Kidney glomerular epithelial cell (primary cell): ENCODE data around the gene A2M.

Experiments
- DNase-seq: peaks from one replicate; lab custom pipeline; 2025; lab: John Stamatoyannopoulos, UW

A2M gene

DNA sequence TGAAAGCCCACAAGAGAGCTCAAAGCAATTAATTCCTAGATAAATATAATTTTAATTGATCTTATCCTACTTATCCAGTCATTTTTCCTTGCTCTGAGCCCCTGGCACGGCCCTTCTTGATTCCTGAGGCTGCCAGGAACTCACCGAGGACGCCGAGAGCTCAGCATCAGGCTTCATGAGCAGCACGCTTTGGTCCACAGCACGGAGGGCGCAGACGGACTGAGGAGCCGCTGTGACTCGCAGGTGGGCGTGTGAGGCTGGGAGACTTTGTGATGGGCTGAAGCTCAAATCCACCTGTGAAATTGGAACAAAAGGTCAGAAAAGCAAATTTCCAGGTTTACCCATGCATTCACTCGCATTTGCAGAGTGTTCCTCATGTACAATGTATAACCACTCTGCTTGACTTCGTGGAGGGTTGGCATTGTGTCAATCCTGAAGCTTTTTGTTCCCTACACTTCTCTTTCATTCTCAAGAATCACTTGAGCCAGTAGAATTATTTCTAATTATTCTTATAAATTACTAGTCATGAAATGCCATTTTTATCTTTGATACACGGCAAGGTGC, 17.2 kb downstream of the A2M start:
- no peak for DNase-seq

DNA sequence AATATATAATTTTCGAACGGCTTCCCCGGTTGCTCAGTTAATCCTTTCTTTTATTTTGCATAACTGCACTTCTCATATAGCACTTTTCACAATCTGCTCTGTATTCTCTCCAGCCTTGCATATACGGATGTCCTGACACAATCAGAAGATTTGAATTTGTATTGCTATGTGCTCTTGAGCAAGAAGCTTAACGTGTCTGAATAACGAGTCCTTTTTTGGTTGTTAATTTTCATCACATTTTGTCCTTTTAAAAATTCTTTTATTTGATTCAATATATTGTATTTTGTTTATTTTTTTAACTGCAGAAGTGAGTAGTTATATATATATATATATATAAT, 17.6 kb downstream of the A2M start:
- no peak for DNase-seq

DNA sequence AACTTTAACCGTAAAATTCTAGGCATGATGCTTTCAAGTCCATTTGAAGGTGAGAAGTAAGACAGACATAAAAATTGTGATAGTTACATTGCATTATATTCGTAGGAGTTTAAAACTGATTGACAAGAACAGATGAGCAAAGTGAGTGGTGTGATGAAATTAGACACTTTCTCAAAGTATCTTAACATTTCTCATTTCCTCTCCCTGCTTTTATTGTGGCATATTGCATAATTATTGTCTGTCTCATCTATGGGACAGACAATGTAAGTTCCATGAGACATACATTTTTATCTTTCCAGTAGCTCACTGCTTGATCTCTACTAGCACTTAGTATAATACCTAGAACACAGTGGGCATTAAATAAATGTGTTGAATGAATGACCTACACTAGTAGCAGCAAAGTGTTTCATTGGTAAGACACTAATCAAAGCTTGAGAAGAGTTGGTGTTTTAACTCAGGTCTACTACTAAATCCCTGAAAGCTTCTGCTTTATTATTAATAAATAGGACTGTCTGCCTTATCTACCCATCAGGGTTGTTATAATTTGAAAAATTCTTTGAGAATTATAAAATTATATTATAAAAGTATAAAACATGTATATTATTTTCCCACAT, 19.0 kb downstream of the A2M start:
- DNase-seq, result no peak

DNA sequence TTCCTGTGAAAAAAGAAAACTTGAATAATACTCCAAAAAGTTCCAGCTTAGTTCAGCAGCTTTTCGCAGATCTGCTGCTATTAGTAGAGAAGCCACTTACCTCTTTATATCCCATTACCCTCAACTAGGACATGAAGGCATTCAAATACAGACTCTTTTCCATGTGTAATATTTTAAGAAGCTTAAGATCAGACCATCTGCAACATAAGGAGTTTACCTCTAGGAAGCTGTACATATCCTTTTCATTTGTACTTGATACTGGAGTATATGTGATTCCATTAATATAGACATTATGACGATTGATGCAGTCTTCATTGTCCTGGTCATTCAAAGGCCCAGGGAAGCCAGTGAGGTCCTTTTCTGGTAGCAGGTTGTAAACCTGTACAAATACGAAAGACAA, 20.4 kb downstream of the A2M start:
- DNase-seq, result no peak

DNA sequence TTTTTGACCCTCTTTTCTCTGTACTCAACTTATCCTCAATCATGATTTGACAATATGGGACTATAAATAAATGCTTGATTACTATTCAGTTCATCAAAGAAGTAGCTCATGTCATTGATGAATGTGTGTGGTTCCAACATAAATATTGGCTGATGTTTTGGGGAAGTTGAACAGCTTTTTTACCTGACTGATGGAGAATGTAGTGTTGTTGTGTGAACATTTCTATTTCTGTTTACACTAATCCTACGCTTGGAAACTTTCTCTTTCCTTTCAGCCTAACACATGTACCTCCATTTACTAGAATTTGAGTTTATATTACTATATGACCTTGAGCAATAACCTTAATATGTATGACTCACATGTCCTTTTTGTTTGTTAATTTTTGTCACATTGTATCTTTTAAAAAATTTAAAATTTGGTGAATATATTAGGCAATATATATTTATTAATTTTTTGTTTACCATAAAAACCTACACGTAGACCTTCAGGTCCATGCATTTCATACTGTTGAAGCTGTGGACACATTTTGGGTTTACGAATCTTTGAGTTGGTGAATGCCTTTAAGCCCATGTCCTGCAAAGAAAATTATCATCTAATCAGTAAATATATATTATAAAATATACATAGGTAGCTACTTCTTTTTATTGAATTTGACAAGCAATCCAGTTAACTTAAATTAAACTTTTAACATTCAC, 21.1 kb downstream of the A2M start:
- DNase-seq, result no peak

DNA sequence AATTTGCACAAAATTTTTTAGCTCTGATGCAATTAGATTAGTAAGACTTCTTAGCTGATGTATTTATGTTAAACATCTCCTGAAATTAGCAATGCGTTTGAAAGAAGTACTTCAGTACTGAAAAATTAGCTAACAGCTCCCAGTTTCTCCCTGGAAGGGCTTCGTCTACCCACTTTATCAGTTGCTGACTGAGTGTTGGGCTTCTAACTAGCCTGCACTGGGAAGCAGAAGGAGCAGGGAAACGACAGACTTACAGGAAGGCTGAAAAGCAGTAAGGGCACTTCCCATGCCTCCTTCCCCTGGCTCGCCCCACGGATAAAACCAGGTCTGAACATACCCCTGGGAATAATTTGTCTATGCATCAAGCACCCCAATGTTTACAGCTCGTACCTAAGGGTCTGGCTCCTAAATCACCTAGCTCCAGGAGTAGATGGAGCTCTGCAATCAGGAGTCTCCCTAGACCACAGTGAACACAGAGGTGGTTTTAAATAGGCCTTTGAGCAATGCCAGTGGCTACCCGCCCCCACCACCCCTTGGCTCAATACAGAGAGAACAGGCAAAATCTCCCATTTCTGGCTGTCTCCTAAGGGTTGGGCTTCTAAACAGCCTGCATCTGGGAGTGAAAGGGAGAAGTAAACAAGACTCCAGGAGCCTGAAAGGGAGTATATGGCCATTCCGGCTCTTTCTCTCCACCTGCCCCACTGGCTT, 23.7 kb downstream of the A2M start:
- no peak for DNase-seq

DNA sequence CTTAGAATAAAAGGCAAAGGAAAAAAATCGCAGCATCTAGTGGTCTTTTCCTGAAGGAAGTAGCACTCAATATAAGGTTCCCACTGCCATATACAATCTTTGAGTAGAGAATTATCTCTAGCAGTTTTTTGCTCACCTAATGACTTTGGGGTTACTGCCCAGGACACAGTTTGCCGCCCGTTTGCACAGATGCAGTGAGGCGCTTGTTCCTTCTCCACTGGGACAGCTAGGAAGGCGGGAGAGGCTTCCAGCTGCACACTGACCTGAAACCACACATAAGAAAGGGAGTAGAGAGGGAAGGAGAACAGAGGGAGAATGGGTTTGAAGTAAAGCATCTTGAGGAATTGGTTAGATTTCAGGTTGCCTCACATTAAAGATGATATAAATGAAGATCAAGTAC, 25.5 kb downstream of the A2M start:
- DNase-seq, result no peak

DNA sequence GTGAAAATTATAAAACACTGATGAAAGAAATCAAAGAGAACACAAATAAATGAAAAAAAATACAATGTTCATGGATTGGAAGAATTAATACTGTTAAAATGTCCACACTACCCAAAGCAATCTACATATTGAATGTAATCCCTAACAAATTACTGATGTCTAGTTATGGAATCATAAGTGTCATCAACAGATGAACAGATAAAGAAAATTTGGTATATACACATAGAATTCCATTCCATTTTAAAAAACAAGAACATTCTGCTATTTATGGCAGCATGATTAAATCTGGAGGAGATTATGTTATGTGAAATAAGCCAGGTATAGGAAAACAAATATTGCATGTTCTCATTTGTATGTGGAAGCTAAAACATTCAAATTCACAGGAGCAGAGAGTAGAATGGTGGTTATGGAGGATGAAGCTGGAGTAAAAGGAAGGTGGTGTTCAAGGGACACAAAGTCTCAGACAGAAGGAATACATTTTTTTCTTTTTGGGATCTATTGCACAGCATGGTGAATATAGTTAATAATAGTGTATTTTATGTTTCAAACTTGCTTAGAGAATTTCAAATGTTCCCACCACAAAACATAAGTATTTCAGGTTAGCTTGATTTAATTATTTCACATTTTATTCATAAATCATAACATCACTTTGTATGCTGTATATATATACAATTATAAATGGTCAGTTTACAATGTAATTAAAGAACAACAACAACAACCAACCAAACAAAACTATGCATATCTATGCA, 28.5 kb downstream of the A2M start:
- DNase-seq, result no peak

DNA sequence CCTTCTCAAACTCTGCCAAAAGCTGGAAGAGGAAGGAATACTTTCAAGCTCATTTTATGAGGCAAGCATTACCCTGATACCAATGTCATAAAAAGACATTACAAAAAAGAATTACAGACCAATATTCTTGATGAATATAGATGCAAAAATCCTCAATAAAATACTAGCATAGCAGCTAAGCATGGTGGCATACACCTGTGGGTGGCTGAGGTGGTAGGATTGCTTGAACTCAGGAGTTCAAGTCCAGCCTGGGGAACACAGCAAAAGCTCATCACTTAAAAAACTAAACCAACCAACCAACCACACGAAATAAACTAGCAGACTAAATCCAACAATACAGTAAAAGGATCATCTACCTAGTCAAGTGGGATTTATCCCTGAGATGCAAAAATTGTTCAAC, 29.6 kb downstream of the A2M start:
- no peak for DNase-seq

DNA sequence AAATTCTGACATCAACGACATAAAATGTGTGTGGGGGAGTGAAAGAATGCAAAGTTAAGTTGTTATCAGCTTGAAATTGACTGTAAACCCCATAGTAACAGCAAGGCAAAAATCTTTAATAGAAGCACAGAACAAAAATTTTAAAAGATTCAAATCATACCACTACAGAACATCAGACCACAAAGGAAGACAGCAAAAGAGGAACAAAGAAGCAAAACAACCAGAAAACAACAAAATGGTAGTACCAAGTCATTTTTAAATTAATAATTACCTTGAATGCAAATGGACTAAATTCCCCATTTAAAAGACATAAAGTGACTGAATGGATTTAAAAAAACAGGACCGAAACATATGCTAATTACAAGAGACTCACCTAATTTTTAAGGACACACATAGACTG, 31.3 kb downstream of the A2M start:
- no peak for DNase-seq

DNA sequence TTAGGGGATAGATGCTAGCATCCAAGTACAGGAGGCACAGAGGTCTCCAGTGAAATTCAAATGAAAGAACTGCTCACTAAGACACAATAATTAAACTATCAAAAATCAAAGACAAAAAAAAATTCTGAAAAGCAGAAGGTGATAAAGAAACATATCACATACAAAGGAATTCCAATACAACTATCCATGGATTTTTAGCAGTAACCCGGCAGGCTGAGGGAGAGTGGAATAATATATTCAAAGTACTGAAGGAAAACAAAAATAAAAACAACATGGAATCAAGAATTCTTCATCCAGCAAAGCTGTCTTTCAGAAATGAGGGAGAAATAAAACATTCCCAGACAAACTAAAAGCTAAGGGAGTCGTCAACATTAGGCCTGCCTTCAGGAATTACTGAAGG, 31.9 kb downstream of the A2M start:
- no peak for DNase-seq

DNA sequence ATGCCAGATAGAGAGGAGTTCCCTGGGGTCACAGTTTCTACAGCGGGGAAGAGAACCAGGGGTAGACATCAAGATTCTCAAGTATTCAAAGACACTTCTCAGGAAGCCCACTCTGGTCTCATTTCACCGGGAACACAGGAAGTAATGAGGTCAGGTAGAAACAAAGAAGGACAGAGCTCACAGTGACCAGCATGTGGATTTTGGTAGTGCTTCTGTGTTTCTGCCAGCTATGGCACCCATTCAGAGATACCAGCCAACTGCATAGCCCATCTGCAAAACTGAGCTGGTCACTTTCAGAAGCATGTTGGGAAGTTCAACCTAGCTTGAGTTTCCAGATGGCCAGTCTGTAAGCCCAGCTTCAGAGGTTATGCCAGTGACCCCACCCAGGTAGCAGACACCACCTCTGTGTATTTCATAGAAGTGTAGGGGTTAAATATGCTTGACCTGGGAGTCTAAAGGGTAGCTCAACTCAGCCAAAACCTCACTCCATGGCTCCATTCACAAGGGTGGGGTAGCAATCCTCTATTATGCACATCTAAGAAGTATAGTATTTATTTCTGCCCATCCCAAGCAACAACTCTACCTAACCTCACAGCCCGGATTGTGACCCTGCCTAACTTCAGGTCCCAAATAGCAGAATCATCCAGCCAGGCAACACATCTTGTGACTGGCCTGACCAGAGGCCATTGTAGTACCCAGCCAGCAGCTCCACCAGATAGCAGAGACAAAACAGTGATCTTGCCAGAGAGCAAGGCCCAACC, 33.9 kb downstream of the A2M start:
- no peak for DNase-seq

DNA sequence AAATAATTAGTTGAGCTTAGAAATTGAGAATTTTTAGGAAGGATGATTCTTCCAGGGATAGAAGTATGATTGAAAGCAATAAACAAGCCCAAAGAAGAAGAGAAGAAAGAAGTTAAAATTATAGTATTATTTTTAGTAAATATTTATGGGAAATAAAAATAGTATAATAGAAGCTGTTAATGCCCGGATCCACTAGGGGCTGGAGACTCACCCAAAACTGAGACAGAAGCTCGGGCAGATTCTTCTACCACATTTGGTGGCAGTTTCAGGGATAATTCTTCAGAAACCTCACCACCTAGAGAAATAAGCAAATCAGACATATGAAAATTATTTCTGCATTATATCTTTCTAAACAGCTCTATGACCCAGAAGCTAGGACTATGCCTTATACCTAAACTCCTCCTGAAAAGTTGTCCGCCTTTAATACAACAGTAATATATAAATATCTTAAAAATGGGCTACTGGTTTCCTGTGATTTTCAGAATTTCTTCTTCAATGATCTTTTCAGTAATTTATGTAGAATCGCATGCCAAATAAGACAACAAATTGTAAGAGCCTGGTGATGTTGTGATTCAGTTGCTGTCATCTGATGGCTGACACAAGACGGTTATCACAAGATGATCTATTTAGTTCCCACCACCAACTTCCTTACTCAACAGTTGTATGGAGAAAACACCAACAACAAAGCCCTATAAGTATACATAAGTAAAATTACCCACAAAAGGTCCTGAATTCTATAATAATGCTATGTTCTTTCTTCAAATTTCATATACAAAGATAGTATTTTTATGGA, 35.6 kb downstream of the A2M start:
- no peak for DNase-seq

DNA sequence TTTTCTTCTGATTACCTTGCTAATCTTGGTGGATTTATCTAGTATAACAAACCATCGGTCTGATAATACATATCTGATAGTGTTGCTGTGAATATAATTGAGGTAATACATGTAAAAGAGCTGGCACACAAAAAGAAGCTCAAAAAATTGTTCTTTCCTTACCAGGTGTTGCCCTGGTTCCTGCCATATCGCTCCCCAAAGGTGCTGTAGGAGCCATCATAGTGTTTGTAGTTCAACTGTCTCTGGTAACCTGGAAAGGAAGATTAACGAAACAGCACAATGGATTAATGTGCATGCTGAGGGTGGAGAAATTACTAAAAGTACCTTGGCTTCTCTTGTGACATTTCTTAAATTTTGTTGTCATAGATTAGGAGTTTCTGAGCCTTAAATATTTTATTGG, 36.6 kb downstream of the A2M start:
- no peak for DNase-seq

DNA sequence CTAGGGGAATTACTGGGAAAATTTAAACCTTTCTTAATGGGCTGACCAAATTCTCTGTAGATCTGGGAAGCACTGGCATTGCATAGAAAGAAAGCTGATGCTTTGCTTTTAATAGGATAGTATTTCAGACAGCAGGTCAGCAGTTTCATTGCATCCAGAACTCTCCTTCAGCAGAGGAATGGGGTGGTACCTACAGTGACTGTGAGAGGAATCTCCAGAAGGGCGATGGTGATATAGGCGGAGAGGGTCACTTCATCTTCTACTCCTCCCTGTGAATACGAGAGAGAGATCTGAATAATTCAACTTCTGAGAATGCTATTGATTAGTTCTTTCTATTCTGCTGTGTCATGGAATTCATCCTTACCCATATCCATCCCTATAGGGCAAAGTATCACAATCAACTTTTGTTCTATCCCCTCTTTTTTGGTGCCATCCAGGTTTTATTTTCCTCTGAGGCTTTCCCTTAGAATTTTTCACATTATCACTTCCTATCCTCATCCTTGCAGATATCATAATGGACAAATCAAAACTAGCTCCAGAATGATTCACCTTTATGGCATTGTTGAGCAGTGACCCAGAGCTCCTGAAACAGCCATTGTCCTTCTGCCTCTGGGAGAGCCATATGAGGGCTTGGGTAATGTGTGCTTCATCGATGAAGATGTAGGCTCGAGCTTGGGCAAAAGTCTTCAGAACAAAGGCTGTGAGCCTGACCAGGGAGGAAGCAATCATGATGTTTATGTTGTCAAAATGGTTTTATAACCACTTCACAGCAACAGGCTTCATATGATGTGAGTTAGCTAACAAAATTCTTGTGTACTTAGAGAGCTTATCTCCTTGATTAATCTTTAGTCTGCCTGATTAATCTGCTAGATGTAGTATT, 38.3 kb downstream of the A2M start:
- DNase-seq, result no peak

DNA sequence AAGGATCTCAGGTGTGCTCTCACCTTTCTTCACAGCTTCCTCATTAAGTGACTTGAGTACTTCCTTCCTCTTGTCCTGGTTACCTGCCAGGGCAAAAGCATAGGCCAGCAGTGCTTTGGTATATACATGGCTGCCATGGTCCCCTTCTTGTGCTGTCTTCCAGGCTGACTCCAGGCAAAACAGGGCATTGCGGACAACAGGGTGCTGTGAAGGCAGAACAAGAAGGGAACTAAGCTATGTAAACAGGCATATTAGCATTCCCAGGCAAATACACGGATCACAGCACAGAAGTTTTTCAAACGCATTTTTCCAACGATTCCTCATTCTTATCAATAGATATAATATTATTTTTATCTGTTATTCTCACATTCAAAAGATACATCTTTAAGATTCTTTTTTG, 39.0 kb downstream of the A2M start:
- no peak for DNase-seq

DNA sequence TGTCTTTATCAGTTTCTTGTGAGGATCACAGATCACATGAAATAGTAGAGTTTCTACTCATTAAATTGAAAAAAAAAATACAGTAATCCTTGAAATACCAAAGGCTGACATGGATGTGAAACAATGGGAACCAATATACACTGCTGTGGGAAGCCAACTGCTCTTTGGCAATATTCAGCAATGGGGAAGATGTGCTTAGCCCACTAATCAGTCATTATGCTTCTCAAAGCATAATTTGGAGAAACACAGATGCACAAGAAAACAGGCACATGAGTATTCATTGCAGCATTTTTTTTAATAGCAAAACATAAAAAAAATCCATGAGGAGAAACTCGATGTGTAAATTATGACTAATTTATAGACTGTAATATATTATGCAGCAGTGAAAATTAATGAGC, 40.6 kb downstream of the A2M start:
- DNase-seq, result no peak

DNA sequence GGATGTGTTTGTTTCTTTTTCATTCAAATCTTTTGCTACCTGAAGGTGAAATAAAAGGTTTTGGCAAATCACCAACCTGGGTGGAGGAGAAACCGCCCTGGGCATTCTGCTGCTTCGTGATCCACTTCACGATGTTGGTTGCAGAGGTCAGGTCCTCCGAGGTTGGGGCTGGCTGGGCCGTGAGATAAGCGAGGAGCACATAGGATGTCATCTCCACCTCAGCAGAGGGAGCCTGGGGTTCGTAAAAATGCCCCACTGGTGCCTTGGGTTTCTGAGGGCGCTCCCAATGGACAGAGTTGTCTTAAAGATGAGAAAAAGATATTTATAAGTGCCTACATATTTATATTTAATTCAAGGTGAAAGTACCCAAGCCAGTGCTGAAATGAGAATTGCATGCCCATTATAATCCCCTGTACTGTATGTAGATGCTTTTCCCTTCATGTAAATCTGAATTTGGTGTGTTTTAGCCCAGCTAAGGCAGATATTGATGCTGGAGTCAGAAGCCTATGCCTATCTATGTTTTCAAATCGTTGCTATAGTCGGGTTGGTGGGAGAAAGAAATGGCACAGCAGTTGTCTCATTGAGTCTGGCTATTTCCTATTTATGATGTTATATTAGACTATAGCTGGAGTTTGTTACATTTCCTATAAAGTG, 41.1 kb downstream of the A2M start:
- no peak for DNase-seq

DNA sequence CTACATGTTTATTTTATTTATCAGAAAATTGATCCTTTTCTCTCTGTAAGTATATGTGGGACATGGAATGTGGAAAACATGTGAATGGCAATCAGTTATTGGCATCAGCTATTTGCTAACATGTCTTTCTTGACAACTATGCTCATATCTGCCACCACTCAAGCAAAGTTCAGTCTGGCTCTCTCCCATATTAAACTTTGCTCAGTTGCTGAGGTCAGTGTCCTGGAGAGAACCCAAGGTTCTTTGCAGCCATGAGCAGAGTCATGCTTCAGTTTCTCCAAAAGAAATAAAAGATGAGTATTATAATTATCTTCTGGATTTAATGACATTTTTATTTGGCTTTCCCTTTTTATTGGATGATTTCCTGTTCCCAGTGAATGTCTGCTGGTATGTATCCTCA, 42.6 kb downstream of the A2M start:
- no peak for DNase-seq
